ENCODE data around the gene HSPBAP1.
"Not testable (repeated sequence)": the region's sequence is repeated elsewhere in the genome, so short reads cannot be mapped to it uniquely, and the experiment has no call there.

The HSPBAP1 gene

GRCh38 chr3:122728756-122729514 is 64.7 kb downstream of the HSPBAP1 start:
- Mint-ChIP-seq H3K4me1 (no peaks in the 10 kb centered on the region), H3K9me3 (peaks cover 0 to 10% of the 10 kb centered on the region in 2 donors), H3K4me3 (no peak overlapping the region), H3K27me3 (no peaks in the 10 kb centered on the region), H3K27ac (no peak overlapping the region)
- ATAC-seq (no peak), DNase-seq (no peak)

GRCh38 chr3:122728186-122728585 is 65.4 kb downstream of the HSPBAP1 start:
- no peak overlapping the region for H3K27ac Mint-ChIP-seq

GRCh38 chr3:122727766-122728165 is 65.9 kb downstream of the HSPBAP1 start:
- Mint-ChIP-seq H3K27ac (no peak overlapping the region), H3K4me1 (no peaks in the 10 kb centered on the region), H3K27me3 (no peaks in the 10 kb centered on the region), H3K9me3 (peaks cover 0 to 5% of the 10 kb centered on the region in 2 donors), H3K4me3 (no peak overlapping the region)
- no peak for DNase-seq
- no peak for ATAC-seq

More at GRCh38 chr3:122728186-122728585, 65.4 kb downstream of the HSPBAP1 start:
- no peaks in the 10 kb centered on the region for H3K4me1 Mint-ChIP-seq
- ATAC-seq (no peak), DNase-seq (no peak)
- peaks cover 0 to 5% of the 10 kb centered on the region in 2 donors for H3K9me3 Mint-ChIP-seq
- H3K4me3 Mint-ChIP-seq, result no peak overlapping the region
- H3K27me3 Mint-ChIP-seq, result no peaks in the 10 kb centered on the region

- DNase-seq, result no peak
- Mint-ChIP-seq H3K4me1 (no peaks in the 10 kb centered on the region), H3K9me3 (peaks cover 0 to 5% of the 10 kb centered on the region in 2 donors), H3K27ac (no peak overlapping the region), H3K27me3 (no peaks in the 10 kb centered on the region), H3K4me3 (no peak overlapping the region)
- no peak for ATAC-seq
Observed at GRCh38 chr3:122727294-122727693, 66.3 kb downstream of the HSPBAP1 start.

- ATAC-seq (no peak), DNase-seq (no peak)
- no peak overlapping the region for H3K4me3 Mint-ChIP-seq
- no peaks in the 10 kb centered on the region for H3K27me3 Mint-ChIP-seq
- no peaks in the 10 kb centered on the region for H3K4me1 Mint-ChIP-seq
- H3K9me3 Mint-ChIP-seq, result peaks cover 0 to 5% of the 10 kb centered on the region in 2 donors
- H3K27ac Mint-ChIP-seq, result no peak overlapping the region
Observed at GRCh38 chr3:122725106-122725505, 68.5 kb downstream of the HSPBAP1 start.

GRCh38 chr3:122719273-122719921 is 74.2 kb downstream of the HSPBAP1 start:
- Mint-ChIP-seq H3K4me3 (no peak overlapping the region), H3K4me1 (no peaks in the 10 kb centered on the region), H3K27me3 (no peaks in the 10 kb centered on the region), H3K27ac (peak overlapping the region in 1 of 2 donors; percentile 16), H3K9me3 (no peaks in the 10 kb centered on the region)
- no peak for ATAC-seq
- DNase-seq, result no peak

- peaks cover 5% of the 10 kb centered on the region for H3K4me1 Mint-ChIP-seq
- H3K4me3 Mint-ChIP-seq, result no peak overlapping the region
- DNase-seq (no peak), ATAC-seq (no peak)
- no peaks in the 10 kb centered on the region for H3K27me3 Mint-ChIP-seq
- no peaks in the 10 kb centered on the region for H3K9me3 Mint-ChIP-seq
- no peak overlapping the region for H3K27ac Mint-ChIP-seq
Observed at GRCh38 chr3:122716667-122717066, 77.0 kb downstream of the HSPBAP1 start.

- Mint-ChIP-seq H3K4me1 (peaks cover 29% of the 10 kb centered on the region), H3K9me3 (no peaks in the 10 kb centered on the region), H3K27ac (no peak overlapping the region), H3K27me3 (no peaks in the 10 kb centered on the region), H3K4me3 (no peak overlapping the region)
- no peak for DNase-seq
- no peak for ATAC-seq
Observed at GRCh38 chr3:122714273-122714672, 79.4 kb downstream of the HSPBAP1 start.

- peaks cover 29% of the 10 kb centered on the region for H3K4me1 Mint-ChIP-seq
- H3K9me3 Mint-ChIP-seq, H3K27me3 Mint-ChIP-seq, H3K27ac Mint-ChIP-seq, DNase-seq, ATAC-seq, H3K4me3 Mint-ChIP-seq: not testable (repeated sequence)
Observed at GRCh38 chr3:122710616-122711251, 82.9 kb downstream of the HSPBAP1 start.

GRCh38 chr3:122705379-122705778 is 88.3 kb downstream of the HSPBAP1 start:
- H3K4me1 Mint-ChIP-seq, result peaks cover 24% of the 10 kb centered on the region
- no peak for ATAC-seq

GRCh38 chr3:122700193-122700592 is 93.4 kb downstream of the HSPBAP1 start:
- H3K9me3 Mint-ChIP-seq, result no peaks in the 10 kb centered on the region
- H3K4me3 Mint-ChIP-seq, result no peak overlapping the region
- ATAC-seq (no peak), DNase-seq (no peak)
- H3K27ac Mint-ChIP-seq, result no peak overlapping the region
- no peaks in the 10 kb centered on the region for H3K27me3 Mint-ChIP-seq
- peaks cover 13% of the 10 kb centered on the region for H3K4me1 Mint-ChIP-seq

More at GRCh38 chr3:122705379-122705778, 88.3 kb downstream of the HSPBAP1 start:
- Mint-ChIP-seq H3K9me3 (no peaks in the 10 kb centered on the region), H3K27me3 (no peaks in the 10 kb centered on the region), H3K27ac (no peak overlapping the region), H3K4me3 (no peak overlapping the region)
- DNase-seq, result no peak

- ATAC-seq (no peak), DNase-seq (no peak)
- H3K4me1 Mint-ChIP-seq, result peaks cover 16% of the 10 kb centered on the region
- no peak overlapping the region for H3K27ac Mint-ChIP-seq
- no peaks in the 10 kb centered on the region for H3K9me3 Mint-ChIP-seq
- H3K27me3 Mint-ChIP-seq, result no peaks in the 10 kb centered on the region
- no peak overlapping the region for H3K4me3 Mint-ChIP-seq
Observed at GRCh38 chr3:122697952-122698620, 95.5 kb downstream of the HSPBAP1 start.

- Mint-ChIP-seq H3K27ac (no peak overlapping the region), H3K4me3 (no peak overlapping the region), H3K4me1 (peaks cover 8% of the 10 kb centered on the region), H3K27me3 (no peaks in the 10 kb centered on the region), H3K9me3 (no peaks in the 10 kb centered on the region)
- ATAC-seq (no peak), DNase-seq (no peak)
Observed at GRCh38 chr3:122695927-122696561, 97.6 kb downstream of the HSPBAP1 start.

GRCh38 chr3:122694966-122695365 is 98.7 kb downstream of the HSPBAP1 start:
- peaks cover 8% of the 10 kb centered on the region for H3K4me1 Mint-ChIP-seq
- no peaks in the 10 kb centered on the region for H3K9me3 Mint-ChIP-seq
- H3K4me3 Mint-ChIP-seq, result no peak overlapping the region
- ATAC-seq (no peak), DNase-seq (no peak)
- no peaks in the 10 kb centered on the region for H3K27me3 Mint-ChIP-seq
- H3K27ac Mint-ChIP-seq, result peak overlapping the region in 1 of 2 donors; percentile 24

GRCh38 chr3:122692674-122693073 is 101.0 kb downstream of the HSPBAP1 start:
- Mint-ChIP-seq H3K4me3 (no peak overlapping the region), H3K9me3 (no peaks in the 10 kb centered on the region), H3K27ac (peak overlapping the region in 1 of 2 donors; percentile 43), H3K4me1 (peaks cover 8% of the 10 kb centered on the region), H3K27me3 (no peaks in the 10 kb centered on the region)
- no peak for ATAC-seq
- DNase-seq, result no peak

All from stimulated activated naive CD8-positive, alpha-beta T cell treated with anti-CD3 and anti-CD28 coated beads, Interleukin-15, amount 100 ng/mL, for 72 hours (primary cell).